Ascending aorta (tissue), 2 donors: ENCODE measurements around the gene TRIP4. TPM values are rescaled to one million over a fixed set of nuclear protein-coding genes. Genes with fewer than 3 reads are reported as not detected.

Experiments used
- DNase-seq, 2 donors: peaks; one replicate each; pipeline ENCODE4 v3.0.0-alpha.2; 2019; ENCODE audit warnings: low spot score in 2 of 2
- H3K27ac ChIP-seq, 2 donors: fragments of 200-600 bp; sonication (generic); one replicate each; pipeline ENCODE4 v1.5.1; 2016 to 2017; ENCODE audit warnings: mild to moderate bottlenecking in 1 of 2
- H3K27me3 ChIP-seq: fragments of 200-600 bp; sonication (generic); one replicate; pipeline ENCODE4 v1.5.1; 2017
- H3K36me3 ChIP-seq, 2 donors: fragments of 200-600 bp; sonication (generic); one replicate each; pipeline ENCODE4 v1.5.1; 2016
- H3K4me1 ChIP-seq, 2 donors: fragments of 200-600 bp; sonication (generic); one replicate each; pipeline ENCODE4 v1.5.1; 2016 to 2017; ENCODE audit warnings: mild to moderate bottlenecking in 1 of 2
- H3K4me3 ChIP-seq, 2 donors: fragments of 200-600 bp; sonication (generic); one replicate each; pipeline ENCODE4 v1.5.1; 2016 to 2017; ENCODE audit warnings: mild to moderate bottlenecking in 1 of 2
- H3K9me3 ChIP-seq, 2 donors: fragments of 200-600 bp; sonication (generic); one replicate each; pipeline ENCODE4 v1.5.1; 2016
- intact Hi-C: fragments of 100-400 bp; cut with DNase I; formaldehyde crosslinking; loops from one replicate; pipeline ENCODE4 v1.15.1; 2023
- total RNA-seq: library from RNA; depleted of rRNA; stranded (reverse); fragments of >200 nt; gene quantifications from one replicate; pipeline ENCODE4 v1.1.0, GENCODE V29; 2016
- TF ChIP-seq, protein P1 (sequence below), 3 experiments: fragments of 200-600 bp in 2 of 3; fragments of 450-650 bp in 1 of 3; sonication (generic) in 2 of 3; IDR thresholded peaks; one replicate each; pipeline ENCODE4 v1.5.1; 2016 to 2019; ENCODE audit warnings: antibody characterized with exemption in 3 of 3, mild to moderate bottlenecking in 1 of 3, moderate library complexity in 1 of 3

The TRIP4 gene
- total RNA-seq, 1 donor from 2014 or later = 5.6 TPM

DNA sequence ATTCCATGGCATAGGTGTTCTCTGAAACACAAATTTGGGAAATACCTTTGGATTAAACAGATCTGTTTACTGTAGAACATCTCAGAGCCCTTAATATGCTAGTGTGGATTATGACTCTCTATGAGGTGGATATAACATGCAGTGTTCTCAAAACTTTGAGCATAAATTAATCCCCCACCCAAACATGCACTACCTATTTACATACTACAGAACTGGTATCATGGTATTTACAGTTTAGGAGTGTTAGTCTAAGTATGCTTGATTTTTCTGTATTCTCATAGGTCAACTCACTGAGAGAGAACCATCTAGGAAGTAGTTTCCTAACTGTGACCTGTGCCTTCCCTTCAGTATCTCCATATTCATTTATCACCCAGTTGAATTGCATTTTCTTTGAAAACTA lies 41.8 kb downstream of the TRIP4 start:
- no peak for DNase-seq
- H3K4me3 ChIP-seq = no peak overlapping the region
- no peaks in the 10 kb centered on the region for H3K9me3 ChIP-seq
- no peak overlapping the region for H3K27ac ChIP-seq
- H3K27me3 ChIP-seq = no peaks in the 10 kb centered on the region
- no peaks in the 10 kb centered on the region for H3K4me1 ChIP-seq
- H3K36me3 ChIP-seq = peaks cover 19 to 33% of the 10 kb centered on the region in 2 donors
- intact Hi-C loops = loop anchor here (10.0 kb wide), 1 partner anchor 215 kb away; no protein-coding TSS in a partner anchor
- TF ChIP-seq, protein P1, sequence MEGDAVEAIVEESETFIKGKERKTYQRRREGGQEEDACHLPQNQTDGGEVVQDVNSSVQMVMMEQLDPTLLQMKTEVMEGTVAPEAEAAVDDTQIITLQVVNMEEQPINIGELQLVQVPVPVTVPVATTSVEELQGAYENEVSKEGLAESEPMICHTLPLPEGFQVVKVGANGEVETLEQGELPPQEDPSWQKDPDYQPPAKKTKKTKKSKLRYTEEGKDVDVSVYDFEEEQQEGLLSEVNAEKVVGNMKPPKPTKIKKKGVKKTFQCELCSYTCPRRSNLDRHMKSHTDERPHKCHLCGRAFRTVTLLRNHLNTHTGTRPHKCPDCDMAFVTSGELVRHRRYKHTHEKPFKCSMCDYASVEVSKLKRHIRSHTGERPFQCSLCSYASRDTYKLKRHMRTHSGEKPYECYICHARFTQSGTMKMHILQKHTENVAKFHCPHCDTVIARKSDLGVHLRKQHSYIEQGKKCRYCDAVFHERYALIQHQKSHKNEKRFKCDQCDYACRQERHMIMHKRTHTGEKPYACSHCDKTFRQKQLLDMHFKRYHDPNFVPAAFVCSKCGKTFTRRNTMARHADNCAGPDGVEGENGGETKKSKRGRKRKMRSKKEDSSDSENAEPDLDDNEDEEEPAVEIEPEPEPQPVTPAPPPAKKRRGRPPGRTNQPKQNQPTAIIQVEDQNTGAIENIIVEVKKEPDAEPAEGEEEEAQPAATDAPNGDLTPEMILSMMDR (IDR thresholded peaks at IDR 0.05) = no peak

DNA sequence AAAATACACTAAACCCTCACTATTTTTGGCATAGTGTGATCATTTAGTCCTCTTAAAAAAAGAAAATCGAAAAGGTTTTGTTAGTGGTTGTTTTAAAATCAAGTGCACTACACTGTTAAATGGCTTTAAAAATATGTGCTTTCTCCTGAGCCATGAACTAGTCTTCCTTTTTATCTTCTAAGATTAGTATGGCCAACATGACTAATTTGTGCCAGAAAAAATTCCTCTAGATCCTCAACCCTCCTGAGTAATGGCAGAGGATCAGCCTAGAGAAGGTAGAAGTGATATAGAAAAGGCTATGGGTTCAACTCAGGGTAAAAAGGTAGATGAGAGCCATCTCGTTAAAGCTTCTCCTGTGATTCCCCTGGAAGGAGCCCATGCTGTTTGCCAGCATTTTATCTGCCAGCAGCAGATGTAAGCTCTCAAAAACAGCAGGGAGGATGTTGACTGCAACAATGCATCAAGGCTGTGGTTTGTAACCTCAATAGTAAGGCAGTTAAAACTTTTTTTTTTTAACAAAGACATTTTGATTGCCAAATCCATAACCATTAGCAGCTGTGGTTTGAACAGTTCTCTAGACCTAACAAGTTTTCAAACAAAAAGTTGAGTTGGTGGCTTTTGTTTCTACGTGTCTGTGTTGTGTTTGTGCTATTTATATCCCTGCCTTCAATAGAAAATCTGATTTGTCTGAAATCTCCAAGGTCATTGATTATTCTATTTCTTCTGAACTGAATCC lies 42.5 kb downstream of the TRIP4 start:
- Histone ChIP-seq H3K27me3 (no peaks in the 10 kb centered on the region), H3K4me1 (no peaks in the 10 kb centered on the region), H3K36me3 (peaks cover 11 to 33% of the 10 kb centered on the region in 2 donors), H3K27ac (no peak overlapping the region), H3K9me3 (no peaks in the 10 kb centered on the region), H3K4me3 (no peak overlapping the region)
- TF ChIP-seq, protein P1 (IDR thresholded peaks at IDR 0.05) = no peak
- intact Hi-C loops = loop anchor here (10.0 kb wide), 1 partner anchor 215 kb away; no protein-coding TSS in a partner anchor
- no peak for DNase-seq

DNA sequence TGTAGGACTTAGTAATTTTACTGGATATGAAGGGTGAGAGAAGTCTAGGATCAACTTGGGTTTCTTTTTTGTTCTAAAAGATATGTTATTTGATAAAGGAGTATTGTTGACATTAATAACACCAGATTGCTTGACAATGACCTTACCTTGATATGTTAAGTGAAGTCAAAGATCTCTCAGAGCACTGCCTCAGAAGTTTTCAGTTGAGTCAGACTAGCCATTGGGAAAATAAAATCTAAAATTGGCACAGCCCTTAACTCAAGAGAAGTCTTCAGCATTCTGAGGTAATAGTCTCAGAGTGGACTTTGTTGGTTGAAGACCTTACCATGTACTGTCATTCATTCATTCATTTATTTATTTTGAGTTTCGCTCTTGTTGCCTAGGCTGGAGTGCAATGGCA lies 50.3 kb downstream of the TRIP4 start:
- no peaks in the 10 kb centered on the region for H3K4me1 ChIP-seq
- peaks cover 7 to 9% of the 10 kb centered on the region in 2 donors for H3K36me3 ChIP-seq
- TF ChIP-seq, protein P1 (IDR thresholded peaks at IDR 0.05) = no peak
- no peak for DNase-seq
- H3K9me3 ChIP-seq = no peaks in the 10 kb centered on the region
- no peak overlapping the region for H3K27ac ChIP-seq
- no peaks in the 10 kb centered on the region for H3K27me3 ChIP-seq
- intact Hi-C loops = no loop called here
- H3K4me3 ChIP-seq = no peak overlapping the region

DNA sequence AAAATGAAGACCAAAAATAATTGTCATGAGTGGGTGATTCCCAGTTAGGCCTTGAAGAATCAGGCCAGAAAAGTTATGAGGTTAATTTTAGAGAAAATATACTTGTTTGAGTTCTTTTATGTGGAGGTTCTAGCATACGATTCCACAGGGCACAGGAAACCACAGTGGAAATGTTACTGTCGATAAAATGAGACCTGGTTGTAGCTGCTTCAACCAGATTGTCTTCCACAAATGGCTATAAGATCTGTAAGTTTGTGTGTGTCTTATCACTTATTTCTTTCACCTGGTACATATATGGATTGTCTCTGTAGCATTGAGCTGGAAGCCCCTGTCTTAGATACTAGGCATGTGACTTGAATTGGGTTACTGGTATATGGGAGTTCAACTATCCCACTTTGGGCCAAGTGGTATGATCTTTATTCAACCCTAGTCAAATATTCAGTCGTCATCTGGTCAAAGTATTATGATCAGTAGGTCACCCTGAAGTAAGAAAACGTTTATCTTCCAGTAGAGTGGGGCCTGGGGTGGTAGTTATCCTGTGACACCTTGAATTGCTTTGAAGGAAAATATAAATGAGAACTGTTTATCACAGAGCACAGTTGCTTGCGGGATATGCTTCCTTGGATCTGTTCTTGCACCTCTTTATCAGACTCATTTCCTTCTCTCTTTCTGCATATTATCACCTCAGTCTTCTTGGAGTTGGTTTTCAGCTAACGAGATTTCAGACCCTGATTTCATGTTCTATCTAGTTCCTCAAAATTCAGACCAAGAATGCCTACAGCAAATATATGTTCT lies 51.2 kb downstream of the TRIP4 start:
- no peaks in the 10 kb centered on the region for H3K27me3 ChIP-seq
- TF ChIP-seq, protein P1 (IDR thresholded peaks at IDR 0.05) = no peak
- intact Hi-C loops = no loop called here
- no peak for DNase-seq
- H3K27ac ChIP-seq = no peak overlapping the region
- H3K36me3 ChIP-seq = peaks cover 3 to 7% of the 10 kb centered on the region in 2 donors
- H3K9me3 ChIP-seq = no peaks in the 10 kb centered on the region
- peaks cover 0 to under 1% of the 10 kb centered on the region in 2 donors for H3K4me1 ChIP-seq
- H3K4me3 ChIP-seq = no peak overlapping the region

DNA sequence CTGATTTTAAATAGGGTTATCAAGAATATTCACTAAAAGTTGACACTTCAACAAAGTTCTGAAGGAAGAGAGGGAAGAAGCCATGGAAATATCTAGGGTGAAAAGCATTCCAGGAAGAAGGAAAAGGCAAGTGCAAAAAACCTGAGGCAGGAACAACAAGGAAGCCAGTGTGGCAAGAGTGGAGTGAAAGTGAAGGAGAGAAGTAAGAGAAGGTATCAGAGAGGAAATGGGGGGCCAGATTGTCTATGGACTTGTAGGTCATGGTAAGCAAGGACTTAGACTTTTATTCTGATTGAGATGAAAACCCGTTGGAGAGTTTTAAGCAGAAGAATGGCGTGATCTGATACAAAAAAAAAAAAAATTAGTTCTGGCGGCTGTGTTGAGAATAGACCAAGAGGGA lies 54.2 kb downstream of the TRIP4 start:
- Histone ChIP-seq H3K4me3 (no peak overlapping the region), H3K9me3 (no peaks in the 10 kb centered on the region), H3K4me1 (peaks cover 0 to 8% of the 10 kb centered on the region in 2 donors), H3K27me3 (no peaks in the 10 kb centered on the region), H3K27ac (no peak overlapping the region), H3K36me3 (peaks cover 16 to 17% of the 10 kb centered on the region in 2 donors)
- TF ChIP-seq, protein P1 (IDR thresholded peaks at IDR 0.05) = no peak
- DNase-seq = no peak
- intact Hi-C loops = no loop called here
